ENCODE results near the gene RHBDD1.
"Not testable (repeated sequence)": the region's sequence is repeated elsewhere in the genome, so short reads cannot be mapped to it uniquely, and the experiment has no call there.

Gene RHBDD1

GRCh38 chr2:226799976-226800940 is 35.6 kb upstream of the RHBDD1 start:
- no peak for ATAC-seq

- peak; percentile 66 to 75 for ATAC-seq
These were observed 34.7 kb upstream of the RHBDD1 start for GRCh38 chr2:226800941-226801784.

- no peak for ATAC-seq
These were observed 33.3 kb upstream of the RHBDD1 start for GRCh38 chr2:226802573-226802972.

GRCh38 chr2:226803410-226803809 is 32.4 kb upstream of the RHBDD1 start:
- no peak for ATAC-seq

- ATAC-seq = no peak
These were observed 22.6 kb upstream of the RHBDD1 start for GRCh38 chr2:226813148-226813701.

- ATAC-seq = no peak
These were observed 16.9 kb upstream of the RHBDD1 start for GRCh38 chr2:226818930-226819329.

- no peak for ATAC-seq
These were observed 10.8 kb upstream of the RHBDD1 start for GRCh38 chr2:226825056-226825455.

- peak in 1 of 2 donors; percentile 48 for ATAC-seq
These were observed 7.7 kb upstream of the RHBDD1 start for GRCh38 chr2:226828191-226828590.

- ATAC-seq = no peak
These were observed 5.9 kb upstream of the RHBDD1 start for GRCh38 chr2:226829721-226830631.

- ATAC-seq = no peak
These were observed 4.6 kb upstream of the RHBDD1 start for GRCh38 chr2:226831266-226831665.

GRCh38 chr2:226832061-226832460 is 3.8 kb upstream of the RHBDD1 start:
- ATAC-seq = no peak

- ATAC-seq = not testable (repeated sequence)
These were observed 974 bp upstream of the RHBDD1 start for GRCh38 chr2:226834880-226835279.

GRCh38 chr2:226835420-226835795 is 446 bp upstream of the RHBDD1 start:
- peak; percentile 6 to 8 for ATAC-seq

- peak; percentile 23 to 30 for ATAC-seq
These were observed 663 bp downstream of the RHBDD1 start for GRCh38 chr2:226836548-226836885.

- ATAC-seq = no peak
These were observed 1.5 kb downstream of the RHBDD1 start for GRCh38 chr2:226837334-226837733.

GRCh38 chr2:226837787-226838603 is 2.1 kb downstream of the RHBDD1 start:
- no peak for ATAC-seq

GRCh38 chr2:226838722-226839121 is 2.9 kb downstream of the RHBDD1 start:
- ATAC-seq = peak in 1 of 2 donors; percentile 8

- ATAC-seq = no peak
These were observed 3.3 kb downstream of the RHBDD1 start for GRCh38 chr2:226839161-226839560.

- ATAC-seq = no peak
These were observed 4.1 kb downstream of the RHBDD1 start for GRCh38 chr2:226839951-226840350.

- ATAC-seq = not testable (repeated sequence)
These were observed 7.1 kb downstream of the RHBDD1 start for GRCh38 chr2:226843001-226843400.

- ATAC-seq = no peak
These were observed 9.7 kb downstream of the RHBDD1 start for GRCh38 chr2:226845386-226846116.

Data from activated CD4-positive, CD25-positive, alpha-beta regulatory T cell treated with anti-CD3 and anti-CD28 coated beads, Interleukin-2, amount 50 U/mL, for 24 hours (primary cell).